Endothelial cell of umbilical vein (primary cell): ENCODE measurements around the gene TPCN1. TPM values are rescaled to one million over a fixed set of nuclear protein-coding genes. Genes with fewer than 3 reads are reported as not detected.
A peak's percentile ranks its signal among the peaks of the same experiment; 100 is the strongest.

ENCODE experiments used
- BruUV-seq: library from RNA; stranded (reverse); fragments of 400-500 nt; replicated peaks from 2 replicates; lab custom pipeline; 2021; lab: Mats Ljungman, UMichigan
- CTCF ChIA-PET: fragments of 300-600, 350-600 bp; sonication (Branson Sonifier 250); formaldehyde crosslinking; loops from one replicate; lab custom pipeline; 2021; ENCODE audit warnings: antibody characterized with exemption, inconsistent platforms; lab: Charles Lee
- POLR2A ChIA-PET: fragments of 300-600, 350-600 bp; sonication (Branson Sonifier 250); formaldehyde crosslinking; loops from one replicate; lab custom pipeline; 2021; ENCODE audit warnings: antibody characterized with exemption, inconsistent platforms; lab: Charles Lee
- DNase-seq: peaks from one replicate; pipeline ENCODE4 v3.0.0-alpha.2; 2011; ENCODE audit warnings: low read depth, low spot score
- FAIRE-seq: peaks from 2 replicates; lab custom pipeline; 2011; peaks lifted over from hg19 to GRCh38; lab: Jason Lieb, UNC
- H2AFZ ChIP-seq: 2 replicates; pipeline ENCODE4 v1.6.0; 2012; ENCODE audit warnings: low read depth, low read length, control low read depth, inconsistent platforms
- H3K27ac ChIP-seq: 2 replicates; pipeline ENCODE4 v1.5.1; 2011; ENCODE audit warnings: low read depth, mild to moderate bottlenecking, control low read depth, low read length, moderate library complexity; ENCODE audit not compliant: insufficient read depth
- H3K27me3 ChIP-seq, 2 experiments: 2 replicates each; pipeline versions ENCODE4 v1.6.0 to v1.6.1; 2011; ENCODE audit warnings: low read length in 2 of 2, mixed read lengths in 1 of 2; ENCODE audit not compliant: control insufficient read depth in 2 of 2, insufficient read depth in 2 of 2
- H3K36me3 ChIP-seq, 2 experiments: 2 replicates in 1 of 2; 3 replicates in 1 of 2; pipeline ENCODE4 v1.5.1; 2011; ENCODE audit warnings: low read length in 2 of 2, mild to moderate bottlenecking in 1 of 2, moderate library complexity in 1 of 2; ENCODE audit not compliant: control insufficient read depth in 2 of 2, insufficient read depth in 2 of 2; ENCODE audit errors: extremely low read depth in 1 of 2
- H3K4me1 ChIP-seq: 3 replicates; pipeline ENCODE4 v1.5.1; 2011; ENCODE audit warnings: mild to moderate bottlenecking, low read length; ENCODE audit not compliant: control insufficient read depth, insufficient read depth; ENCODE audit errors: extremely low read depth
- H3K4me2 ChIP-seq: 2 replicates; pipeline ENCODE4 v1.6.1; 2011; ENCODE audit warnings: low read length, control low read depth, mixed read lengths; ENCODE audit not compliant: insufficient read depth
- H3K4me3 ChIP-seq, 3 experiments: fragments of 200-600 bp in 1 of 3; sonication (generic), shearing (Covaris generic) in 1 of 3; replicated peaks in 1 of 3; 2 replicates each; pipeline ENCODE4 v1.5.1; 2011 to 2016; ENCODE audit warnings: control low read depth in 3 of 3, low read length in 3 of 3, mild to moderate bottlenecking in 2 of 3, inconsistent platforms in 1 of 3, low read depth in 1 of 3, moderate library complexity in 1 of 3; ENCODE audit not compliant: insufficient read depth in 1 of 3
- H3K79me2 ChIP-seq: 2 replicates; pipeline ENCODE4 v1.6.0; 2012; ENCODE audit warnings: low read length, inconsistent platforms; ENCODE audit not compliant: control insufficient read depth, insufficient read depth
- H3K9ac ChIP-seq: replicated peaks from 2 replicates; pipeline ENCODE3; 2011; ENCODE audit warnings: low read length, control low read depth; ENCODE audit not compliant: insufficient read depth; ENCODE audit errors: extremely low read depth
- H3K9me1 ChIP-seq: replicated peaks from 3 replicates; pipeline ENCODE4 v1.6.0; 2011; ENCODE audit warnings: mild to moderate bottlenecking, low read length; ENCODE audit not compliant: control insufficient read depth, insufficient read depth; ENCODE audit errors: extremely low read depth
- H3K9me3 ChIP-seq: replicated peaks from 2 replicates; pipeline ENCODE4 v1.5.1; 2012; ENCODE audit warnings: low read length, inconsistent platforms; ENCODE audit not compliant: control insufficient read depth, insufficient read depth
- H4K20me1 ChIP-seq: replicated peaks from 2 replicates; pipeline ENCODE3; 2011; ENCODE audit warnings: mild to moderate bottlenecking, low read length; ENCODE audit not compliant: control insufficient read depth, insufficient read depth; ENCODE audit errors: extremely low read depth
- EZH2 ChIP-seq: IDR thresholded peaks from 2 replicates; pipeline ENCODE4 v1.6.1; 2012; ENCODE audit warnings: borderline replicate concordance, low read depth, mild to moderate bottlenecking, moderate library complexity, low read length, inconsistent platforms; ENCODE audit not compliant: severe bottlenecking
- FOS ChIP-seq: IDR thresholded peaks from 2 replicates; pipeline ENCODE4 v1.6.1; 2011; ENCODE audit warnings: mild to moderate bottlenecking, low read length, moderate library complexity, borderline replicate concordance; ENCODE audit not compliant: insufficient read depth
- GATA2 ChIP-seq: IDR thresholded peaks from 2 replicates; pipeline ENCODE4 v1.7.0; 2011; ENCODE audit warnings: low read depth, mild to moderate bottlenecking, moderate library complexity, mixed read lengths, low read length; ENCODE audit not compliant: insufficient read length, insufficient read depth
- JUN ChIP-seq: IDR thresholded peaks from 2 replicates; pipeline ENCODE4 v1.6.1; 2011; ENCODE audit warnings: borderline replicate concordance, low read depth; ENCODE audit not compliant: insufficient read length, insufficient read depth
- MYC ChIP-seq: IDR thresholded peaks from one replicate; pipeline ENCODE4 v1.6.1; 2011; ENCODE audit warnings: mild to moderate bottlenecking, low read depth, low read length
- POLR2A ChIP-seq: IDR thresholded peaks from 2 replicates; pipeline ENCODE4 v1.6.1; 2012; ENCODE audit warnings: low read depth, mild to moderate bottlenecking, control low read depth, low read length
- POLR2AphosphoS5 ChIP-seq: IDR thresholded peaks from 2 replicates; pipeline ENCODE4 v1.6.1; 2012; ENCODE audit warnings: low read depth, mild to moderate bottlenecking, control low read depth, low read length, moderate library complexity; ENCODE audit not compliant: insufficient read depth
- dilution Hi-C: fragments of 300-500 bp; cut with MboI; formaldehyde crosslinking; loops from one replicate; pipeline ENCODE4 v1.15.0; 2019; ENCODE audit warnings: low sequenced_read_pairs; ENCODE audit not compliant: extremely low pct_ligation_motif_present
- intact Hi-C: fragments of 100-400 bp; cut with micrococcal nuclease; formaldehyde crosslinking; loops from one replicate; pipeline ENCODE4 v1.10.0; 2022
- polyA plus RNA-seq, 4 experiments: library from polyadenylated mRNA; depleted of rRNA in 3 of 4; stranded (reverse) in 3 of 4; unstranded in 1 of 4; fragments of >200 nt; gene quantifications; 2 replicates each; pipeline versions ENCODE4 v1.2.1 to v1.2.3, GENCODE V29; 2011 to 2012; ENCODE audit warnings: missing spikeins in 1 of 4
- total RNA-seq: library from RNA; stranded (reverse); gene quantifications from 2 replicates; pipeline ENCODE4 v1.2.3, GENCODE V29; 2021
- TF ChIP-seq, protein P1 (sequence below), 2 donors: IDR thresholded peaks; 1 replicate in 1 of 2; 2 replicates in 1 of 2; pipeline ENCODE4 v1.5.1; 2011; ENCODE audit warnings: low read length in 2 of 2, mild to moderate bottlenecking in 2 of 2, moderate library complexity in 2 of 2, control low read depth in 1 of 2, inconsistent platforms in 1 of 2, low read depth in 1 of 2; ENCODE audit not compliant: insufficient read depth in 1 of 2; ENCODE audit errors: extremely low read depth in 1 of 2
- TF ChIP-seq, protein P2 (sequence below): IDR thresholded peaks from 2 replicates; pipeline ENCODE4 v1.6.1; 2011; ENCODE audit not compliant: insufficient read depth, insufficient read length

TPCN1 gene
- total and polyA plus RNA-seq, 2 donors (not counting 3 experiments of a cell fraction or from before 2014, with no cell fraction given), result 19.5 to 28.3 TPM

DNA sequence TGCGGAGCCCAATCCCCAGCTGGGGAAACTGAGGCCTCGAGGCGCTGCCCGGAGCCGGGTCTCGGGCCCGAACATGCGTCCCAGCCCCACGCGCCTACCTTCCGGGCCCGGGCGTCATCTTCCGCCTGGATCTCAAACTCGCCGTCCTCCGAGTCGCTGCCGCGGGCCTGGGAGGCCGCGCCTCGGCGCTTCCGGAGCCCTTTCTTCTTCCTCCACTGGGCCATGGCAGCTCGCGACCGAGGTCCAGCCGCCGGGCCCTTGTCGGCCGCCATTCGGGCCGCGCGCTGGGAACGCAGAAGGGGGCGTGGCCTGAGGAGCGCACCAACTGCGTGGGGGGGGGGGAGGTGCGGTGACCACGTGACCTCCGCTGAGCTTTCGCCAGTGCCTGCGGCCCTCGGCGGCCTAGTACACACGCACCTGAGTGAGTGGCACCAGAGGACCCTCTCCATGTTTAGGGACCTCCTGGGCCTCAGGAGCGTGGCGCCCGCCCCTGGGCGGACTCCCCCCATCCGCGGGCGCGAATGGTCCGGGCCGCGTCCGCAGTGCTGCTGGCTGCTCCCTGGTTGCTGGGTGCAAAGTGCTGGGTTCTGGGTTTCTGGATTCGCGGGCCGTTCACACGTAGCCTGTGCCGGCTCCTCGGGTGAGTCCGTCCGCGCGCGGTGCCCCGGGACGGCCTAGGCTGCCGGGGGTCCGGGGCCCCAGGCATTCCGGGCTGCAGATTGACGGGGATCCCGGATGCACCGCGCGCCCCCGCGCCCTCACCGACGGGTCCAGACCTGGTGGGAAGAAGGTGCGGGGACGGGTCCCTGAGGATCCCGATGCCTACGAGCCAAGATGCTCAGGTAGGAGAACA, 35.9 kb upstream of the TPCN1 start, which contains the start of the genes DDX54 and RITA1:
Gene DDX54, minus strand, starts transcription at position 299 of the 853 bp plus-strand sequence. Its CDS starts 27 bp downstream, at position 272.
Gene RITA1, plus strand, starts transcription at position 542 of the 853 bp plus-strand sequence. CDS start 1,026 bp downstream, outside the sequence.
- Histone ChIP-seq H2AFZ (peak within 1 kb of the TSS; percentile 70), H3K27me3 (no peaks in the 10 kb centered on the region), H3K4me3 (peak within 1 kb of the TSS; percentile 45 to 79 (median 76)), H3K27ac (peak within 1 kb of the TSS; percentile 67), H3K79me2 (peaks cover 49% of the 10 kb centered on the region), H3K4me1 (peaks cover 12% of the 10 kb centered on the region), H3K36me3 (peaks cover 0 to 3% of the 10 kb centered on the region in 2 experiments), H3K9me3 (no peaks in the 10 kb centered on the region), H4K20me1 (no peaks in the 10 kb centered on the region), H3K9me1 (no peaks in the 10 kb centered on the region), H3K9ac (peak within 1 kb of the TSS; percentile 91), H3K4me2 (peak within 1 kb of the TSS; percentile 91)
- DNase-seq (peak; percentile 76), FAIRE-seq (no peak)
- intact Hi-C loops, result loop anchor here (1.0 to 2.0 kb wide), 3 partner anchors 8 to 173 kb away; partner anchors contain the start of genes PLBD2 and TPCN1
- BruUV-seq, result TSS peak; percentile 60
- dilution Hi-C loops, result no loop called here
- TF ChIP-seq GATA2 (no peak), POLR2A (peak; percentile 91), FOS (no peak), MYC (peak; percentile 77), POLR2AphosphoS5 (peak; percentile 82), EZH2 (no peak), JUN (no peak)
- TF ChIP-seq, protein P1, sequence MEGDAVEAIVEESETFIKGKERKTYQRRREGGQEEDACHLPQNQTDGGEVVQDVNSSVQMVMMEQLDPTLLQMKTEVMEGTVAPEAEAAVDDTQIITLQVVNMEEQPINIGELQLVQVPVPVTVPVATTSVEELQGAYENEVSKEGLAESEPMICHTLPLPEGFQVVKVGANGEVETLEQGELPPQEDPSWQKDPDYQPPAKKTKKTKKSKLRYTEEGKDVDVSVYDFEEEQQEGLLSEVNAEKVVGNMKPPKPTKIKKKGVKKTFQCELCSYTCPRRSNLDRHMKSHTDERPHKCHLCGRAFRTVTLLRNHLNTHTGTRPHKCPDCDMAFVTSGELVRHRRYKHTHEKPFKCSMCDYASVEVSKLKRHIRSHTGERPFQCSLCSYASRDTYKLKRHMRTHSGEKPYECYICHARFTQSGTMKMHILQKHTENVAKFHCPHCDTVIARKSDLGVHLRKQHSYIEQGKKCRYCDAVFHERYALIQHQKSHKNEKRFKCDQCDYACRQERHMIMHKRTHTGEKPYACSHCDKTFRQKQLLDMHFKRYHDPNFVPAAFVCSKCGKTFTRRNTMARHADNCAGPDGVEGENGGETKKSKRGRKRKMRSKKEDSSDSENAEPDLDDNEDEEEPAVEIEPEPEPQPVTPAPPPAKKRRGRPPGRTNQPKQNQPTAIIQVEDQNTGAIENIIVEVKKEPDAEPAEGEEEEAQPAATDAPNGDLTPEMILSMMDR (IDR thresholded peaks at IDR 0.05; ENCODE audit: extremely low read depth in 1 of 2, insufficient read depth in 1 of 2, low read depth in 1 of 2, low read length in 2 of 2), result no peak
- TF ChIP-seq, protein P2, sequence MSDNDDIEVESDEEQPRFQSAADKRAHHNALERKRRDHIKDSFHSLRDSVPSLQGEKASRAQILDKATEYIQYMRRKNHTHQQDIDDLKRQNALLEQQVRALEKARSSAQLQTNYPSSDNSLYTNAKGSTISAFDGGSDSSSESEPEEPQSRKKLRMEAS, result peak; percentile 70
- ChIA-PET POLR2A (interaction anchor here (0.6 to 1.3 kb wide), 2 partner anchors 37 to 285 kb away, joined by 3 to 6 read pairs; no protein-coding TSS in a partner anchor), CTCF (interaction anchor here (1.0 to 3.0 kb wide), 4 partner anchors 10 to 240 kb away, joined by 3 to 21 read pairs (median 6); no protein-coding TSS in a partner anchor)
